ENCODE measurements around the gene IFNL3. TPM values are rescaled to one million over a fixed set of nuclear protein-coding genes. Genes with fewer than 3 reads are reported as not detected.
"Not testable (repeated sequence)": the region's sequence is repeated elsewhere in the genome, so short reads cannot be mapped to it uniquely, and the experiment has no call there.

The IFNL3 gene
- total RNA-seq, 1 donor from 2014 or later = not detected

DNA sequence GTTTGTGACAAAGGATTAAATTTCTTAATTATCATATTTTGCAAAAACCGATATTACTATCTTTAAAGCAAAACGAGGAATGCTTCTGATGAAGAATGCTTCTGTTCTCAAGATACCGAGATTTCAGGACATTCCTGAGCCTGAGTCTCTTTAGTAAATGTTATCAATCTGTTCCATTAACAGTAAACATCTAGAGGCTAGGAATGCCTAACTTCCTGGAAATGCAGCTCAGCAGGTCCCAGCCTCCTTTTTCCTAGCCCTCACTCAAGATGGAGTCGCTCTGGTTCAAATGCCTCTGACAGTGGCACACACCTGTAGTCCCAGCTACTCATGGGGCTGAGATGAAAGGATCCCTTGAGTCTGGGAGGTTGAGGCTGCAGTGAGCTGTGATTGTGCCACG, 6.3 kb upstream of the IFNL3 start:
- peaks cover 6% of the 10 kb centered on the region for H3K27me3 Mint-ChIP-seq (ENCODE audit: unreplicated experiment)
- no peaks in the 10 kb centered on the region for H3K36me3 Mint-ChIP-seq (ENCODE audit: unreplicated experiment)
- no peak for DNase-seq
- no peak overlapping the region for H3K4me3 Mint-ChIP-seq (ENCODE audit: unreplicated experiment)
- H3K27ac Mint-ChIP-seq (ENCODE audit: unreplicated experiment) = no peak overlapping the region
- H3K4me1 Mint-ChIP-seq (ENCODE audit: low read depth, unreplicated experiment) = no peaks in the 10 kb centered on the region
- H3K9me3 Mint-ChIP-seq (ENCODE audit: unreplicated experiment) = peaks cover 2% of the 10 kb centered on the region
- TF ChIP-seq, protein P1, sequence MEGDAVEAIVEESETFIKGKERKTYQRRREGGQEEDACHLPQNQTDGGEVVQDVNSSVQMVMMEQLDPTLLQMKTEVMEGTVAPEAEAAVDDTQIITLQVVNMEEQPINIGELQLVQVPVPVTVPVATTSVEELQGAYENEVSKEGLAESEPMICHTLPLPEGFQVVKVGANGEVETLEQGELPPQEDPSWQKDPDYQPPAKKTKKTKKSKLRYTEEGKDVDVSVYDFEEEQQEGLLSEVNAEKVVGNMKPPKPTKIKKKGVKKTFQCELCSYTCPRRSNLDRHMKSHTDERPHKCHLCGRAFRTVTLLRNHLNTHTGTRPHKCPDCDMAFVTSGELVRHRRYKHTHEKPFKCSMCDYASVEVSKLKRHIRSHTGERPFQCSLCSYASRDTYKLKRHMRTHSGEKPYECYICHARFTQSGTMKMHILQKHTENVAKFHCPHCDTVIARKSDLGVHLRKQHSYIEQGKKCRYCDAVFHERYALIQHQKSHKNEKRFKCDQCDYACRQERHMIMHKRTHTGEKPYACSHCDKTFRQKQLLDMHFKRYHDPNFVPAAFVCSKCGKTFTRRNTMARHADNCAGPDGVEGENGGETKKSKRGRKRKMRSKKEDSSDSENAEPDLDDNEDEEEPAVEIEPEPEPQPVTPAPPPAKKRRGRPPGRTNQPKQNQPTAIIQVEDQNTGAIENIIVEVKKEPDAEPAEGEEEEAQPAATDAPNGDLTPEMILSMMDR (IDR thresholded peaks at IDR 0.05; ENCODE audit: partially characterized antibody, unreplicated experiment) = no peak

DNA sequence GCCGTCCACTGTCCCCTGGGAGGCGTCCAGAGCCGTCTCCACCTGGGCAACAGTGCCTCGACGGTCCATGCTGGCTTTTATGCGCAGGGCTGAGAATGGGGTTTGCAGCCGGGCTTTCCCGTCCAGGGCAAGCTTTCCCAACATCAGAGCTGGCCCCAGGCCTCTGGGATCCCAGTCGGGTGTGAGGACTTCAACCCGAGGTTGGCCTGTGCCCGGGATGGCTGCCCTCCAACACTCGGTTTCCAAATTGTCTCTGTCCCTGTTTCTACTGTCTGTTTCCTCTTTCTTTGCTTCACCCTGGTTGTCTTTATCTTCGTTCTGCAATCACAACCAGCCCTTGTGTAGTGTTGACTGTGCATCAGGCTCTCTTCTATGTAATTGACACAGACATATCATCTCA, 4.0 kb upstream of the IFNL3 start, which contains the start of gene IFNL4:
Gene IFNL4 (minus strand): TSS at position 51 of the 400 bp plus-strand sequence.
- no peak within 1 kb of the TSS for H3K27ac Mint-ChIP-seq (ENCODE audit: unreplicated experiment)
- DNase-seq = no peak
- H3K27me3 Mint-ChIP-seq (ENCODE audit: unreplicated experiment) = peaks cover 6% of the 10 kb centered on the region
- H3K4me3 Mint-ChIP-seq (ENCODE audit: unreplicated experiment) = no peak within 1 kb of the TSS
- TF ChIP-seq, protein P1 (IDR thresholded peaks at IDR 0.05; ENCODE audit: partially characterized antibody, unreplicated experiment) = no peak
- no peaks in the 10 kb centered on the region for H3K4me1 Mint-ChIP-seq (ENCODE audit: low read depth, unreplicated experiment)
- H3K9me3 Mint-ChIP-seq (ENCODE audit: unreplicated experiment) = peaks cover under 1% of the 10 kb centered on the region
- no peaks in the 10 kb centered on the region for H3K36me3 Mint-ChIP-seq (ENCODE audit: unreplicated experiment)

DNA sequence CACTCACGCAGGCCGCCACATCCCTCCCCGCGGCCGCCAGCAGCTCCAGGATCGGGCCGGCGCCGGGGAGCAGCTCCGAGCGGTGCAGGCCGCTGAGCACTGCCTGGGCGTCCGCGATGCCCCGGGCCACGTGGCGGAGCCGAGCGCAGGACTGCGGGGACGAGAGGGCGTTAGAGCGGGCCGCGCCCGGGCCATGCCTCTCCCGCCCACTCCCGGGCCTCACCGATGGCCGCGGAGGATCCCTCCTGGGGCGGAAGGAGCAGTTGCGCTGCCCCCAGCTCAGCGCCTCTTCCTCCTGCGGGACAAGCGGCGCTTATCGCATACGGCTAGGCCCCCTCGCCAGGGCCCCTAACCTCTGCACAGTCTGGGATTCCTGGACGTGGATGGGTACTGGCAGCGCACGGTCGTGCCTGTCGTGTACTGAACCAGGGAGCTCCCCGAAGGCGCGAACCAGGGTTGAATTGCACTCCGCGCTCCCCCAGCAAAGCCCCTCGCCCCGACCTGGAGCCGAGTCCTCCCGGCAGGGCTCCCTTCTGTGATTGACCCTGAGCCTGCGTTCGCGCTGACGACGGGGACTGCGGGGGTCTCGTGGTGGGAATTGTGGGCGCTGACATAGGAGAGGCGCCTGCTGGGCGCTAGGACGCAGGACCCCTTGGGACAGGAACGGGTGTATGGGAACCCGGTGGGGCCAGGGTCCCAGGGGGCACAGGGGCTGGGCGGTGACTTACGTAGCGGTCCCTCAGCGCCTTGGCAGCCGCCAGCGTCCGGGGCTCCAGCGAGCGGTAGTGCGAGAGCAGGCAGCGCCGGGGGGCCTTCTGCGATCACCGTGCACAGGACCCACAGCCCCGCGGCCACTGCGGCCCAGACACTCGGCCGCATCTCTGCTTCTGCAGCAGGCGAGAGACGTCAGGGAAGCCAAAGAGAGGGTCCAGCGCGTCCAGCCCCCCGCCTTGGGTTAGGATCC, 3.2 kb upstream of the IFNL3 start:
- TF ChIP-seq, protein P1 (IDR thresholded peaks at IDR 0.05; ENCODE audit: partially characterized antibody, unreplicated experiment) = no peak
- Mint-ChIP-seq H3K4me3 (ENCODE audit: unreplicated experiment) (no peak overlapping the region), H3K9me3 (ENCODE audit: unreplicated experiment) (no peaks in the 10 kb centered on the region), H3K27ac (ENCODE audit: unreplicated experiment) (no peak overlapping the region), H3K27me3 (ENCODE audit: unreplicated experiment) (peaks cover 6% of the 10 kb centered on the region), H3K36me3 (ENCODE audit: unreplicated experiment) (no peaks in the 10 kb centered on the region), H3K4me1 (ENCODE audit: low read depth, unreplicated experiment) (no peaks in the 10 kb centered on the region)
- DNase-seq = peak; percentile 51

DNA sequence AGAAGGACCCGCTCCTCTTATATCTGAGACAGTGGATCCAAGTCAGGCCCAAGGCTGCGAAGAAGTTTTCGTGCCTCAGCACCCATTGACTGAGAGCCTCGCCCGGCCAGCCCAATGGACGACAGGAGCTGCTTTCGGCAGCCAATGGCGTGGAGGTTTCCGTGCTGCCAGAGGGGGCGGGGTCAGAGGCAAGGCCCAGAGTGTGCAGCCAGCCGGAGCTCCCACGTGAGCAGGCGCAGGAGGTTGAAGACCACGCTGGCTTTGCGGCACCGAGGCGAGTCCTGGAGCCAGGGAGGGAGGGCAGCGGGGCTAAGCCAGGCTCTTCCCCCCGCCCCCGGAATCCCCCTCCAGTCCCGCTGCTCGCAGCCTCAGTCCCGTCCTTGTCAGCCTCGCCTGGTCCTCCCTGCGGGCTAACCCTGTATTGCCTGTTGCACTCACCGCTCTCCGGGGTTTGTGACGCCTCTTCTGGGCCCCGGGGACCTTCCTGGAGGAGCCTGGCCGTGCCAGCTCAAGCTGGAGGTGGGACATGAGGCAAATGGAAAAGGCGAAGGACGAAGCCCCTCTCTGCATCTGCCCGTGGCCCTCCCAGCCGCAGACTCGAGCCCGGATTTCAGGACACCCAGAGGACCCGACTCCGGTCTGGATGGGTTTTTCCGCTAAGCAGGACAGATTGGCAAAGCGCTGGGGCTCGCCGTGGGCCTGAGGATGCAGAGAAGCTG, 2.3 kb upstream of the IFNL3 start:
- DNase-seq = peak; percentile 68
- Mint-ChIP-seq H3K9me3 (ENCODE audit: unreplicated experiment) (no peaks in the 10 kb centered on the region), H3K27me3 (ENCODE audit: unreplicated experiment) (peaks cover 6% of the 10 kb centered on the region), H3K36me3 (ENCODE audit: unreplicated experiment) (no peaks in the 10 kb centered on the region), H3K27ac (ENCODE audit: unreplicated experiment) (no peak overlapping the region), H3K4me1 (ENCODE audit: low read depth, unreplicated experiment) (no peaks in the 10 kb centered on the region), H3K4me3 (ENCODE audit: unreplicated experiment) (peak overlapping the region; percentile 32)
- TF ChIP-seq, protein P1 (IDR thresholded peaks at IDR 0.05; ENCODE audit: partially characterized antibody, unreplicated experiment) = no peak

DNA sequence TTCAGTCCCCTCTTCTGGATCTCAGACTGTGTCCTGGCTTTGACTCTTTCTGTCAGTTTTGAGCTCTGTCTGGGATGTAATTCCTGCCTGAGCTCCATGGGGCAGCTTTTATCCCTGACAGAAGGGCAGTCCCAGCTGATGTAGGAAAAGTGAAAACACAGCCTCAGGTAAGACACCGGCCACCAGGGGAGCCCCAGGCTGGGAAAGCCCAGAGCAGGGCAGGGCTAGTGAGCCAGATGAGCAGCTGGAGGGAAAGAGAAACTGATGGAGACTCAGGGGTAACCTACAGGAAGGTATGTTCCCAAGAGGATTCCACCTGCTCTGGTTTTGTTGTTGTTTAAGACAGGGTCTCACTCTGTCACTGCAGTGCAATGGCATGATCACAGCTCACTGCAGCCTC, 360 bp upstream of the IFNL3 start:
- H3K4me1 Mint-ChIP-seq (ENCODE audit: low read depth, unreplicated experiment); H3K27ac Mint-ChIP-seq (ENCODE audit: unreplicated experiment); H3K9me3 Mint-ChIP-seq (ENCODE audit: unreplicated experiment); H3K27me3 Mint-ChIP-seq (ENCODE audit: unreplicated experiment); H3K36me3 Mint-ChIP-seq (ENCODE audit: unreplicated experiment); DNase-seq; H3K4me3 Mint-ChIP-seq (ENCODE audit: unreplicated experiment): not testable (repeated sequence)

DNA sequence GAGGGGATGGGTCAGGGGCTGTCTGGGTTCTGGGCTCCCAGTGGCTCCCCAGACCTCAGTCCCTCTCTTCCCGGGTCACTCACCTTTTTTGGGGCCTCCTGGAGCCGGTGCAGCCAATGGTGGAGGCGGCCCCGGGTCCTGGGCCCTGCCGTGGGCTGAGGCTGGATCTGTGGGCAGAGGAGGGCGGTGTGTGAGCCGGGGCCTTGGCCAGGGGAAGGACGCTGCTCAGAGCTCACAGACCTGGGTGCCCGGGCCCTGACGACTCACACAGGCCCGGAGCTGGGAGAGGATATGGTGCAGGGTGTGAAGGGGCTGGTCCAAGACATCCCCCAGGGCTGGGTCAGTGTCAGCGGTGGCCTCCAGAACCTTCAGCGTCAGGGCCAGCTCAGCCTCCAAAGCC, 1.1 kb downstream of the IFNL3 start:
- not testable (repeated sequence) for H3K27ac Mint-ChIP-seq (ENCODE audit: unreplicated experiment); H3K27me3 Mint-ChIP-seq (ENCODE audit: unreplicated experiment); DNase-seq

More for the DNA sequence above, 1.1 kb downstream of the IFNL3 start:
- not testable (repeated sequence) for H3K4me1 Mint-ChIP-seq (ENCODE audit: low read depth, unreplicated experiment); H3K36me3 Mint-ChIP-seq (ENCODE audit: unreplicated experiment); H3K9me3 Mint-ChIP-seq (ENCODE audit: unreplicated experiment); H3K4me3 Mint-ChIP-seq (ENCODE audit: unreplicated experiment)

Measured in glutamatergic neuron (in vitro differentiated cells).